Stomach (tissue), 9 donors: Measurements from ENCODE around the gene BAIAP2L1. TPM values are rescaled to one million over a fixed set of nuclear protein-coding genes. Genes with fewer than 3 reads are reported as not detected.

Source experiments
- DNase-seq, 2 donors: peaks; one replicate each; pipeline versions ENCODE4 v3.0.0 to v3.0.0-alpha.2; 2013 to 2019
- H3K27ac ChIP-seq, 5 donors: fragments of 200-600 bp in 4 of 5; sonication (generic) in 4 of 5; one replicate each; pipeline ENCODE4 v1.5.1; 2013 to 2019; ENCODE audit warnings: mild to moderate bottlenecking in 1 of 5, moderate library complexity in 1 of 5
- H3K27me3 ChIP-seq, 3 donors: fragments of 200-600 bp; sonication (generic); one replicate each; pipeline ENCODE4 v1.5.1; 2017 to 2019; ENCODE audit warnings: mixed run types in 1 of 3
- H3K36me3 ChIP-seq, 4 donors: fragments of 200-600 bp; sonication (generic); 1 replicate in 3 of 4; 2 replicates in 1 of 4; pipeline ENCODE4 v1.5.1; 2016 to 2019
- H3K4me1 ChIP-seq, 4 donors: fragments of 200-600 bp; sonication (generic); one replicate each; pipeline ENCODE4 v1.5.1; 2016 to 2019
- H3K4me3 ChIP-seq, 4 donors: fragments of 200-600 bp; sonication (generic) in 3 of 4; one replicate each; pipeline ENCODE4 v1.5.1; 2016 to 2019; ENCODE audit warnings: mild to moderate bottlenecking in 1 of 4
- H3K9me3 ChIP-seq, 4 donors: fragments of 200-600 bp; sonication (generic); one replicate each; pipeline ENCODE4 v1.5.1; 2016 to 2019
- CTCF ChIP-seq, 7 experiments: fragments of 450-650 bp in 4 of 7; fragments of 200-600 bp in 3 of 7; sonication (generic) in 3 of 7; IDR thresholded peaks; one replicate each; pipeline ENCODE4 v1.5.1; 2016 to 2019; ENCODE audit warnings: antibody characterized with exemption in 7 of 7, control low read depth in 2 of 7, mild to moderate bottlenecking in 1 of 7
- EP300 ChIP-seq: sonication (generic); formaldehyde crosslinking; IDR thresholded peaks from one replicate; pipeline ENCODE4 v1.6.1; 2017; ENCODE audit warnings: antibody characterized with exemption
- POLR2A ChIP-seq, 4 donors: fragments of 450-650 bp; IDR thresholded peaks; one replicate each; pipeline ENCODE4 v1.6.1; 2016; ENCODE audit warnings: antibody characterized with exemption in 4 of 4, control low read depth in 2 of 4, mild to moderate bottlenecking in 1 of 4, moderate library complexity in 1 of 4
- POLR2AphosphoS5 ChIP-seq, 3 donors: sonication (generic); formaldehyde crosslinking; IDR thresholded peaks; one replicate each; pipeline ENCODE4 v1.6.1; 2016; ENCODE audit warnings: antibody characterized with exemption in 3 of 3
- WGBS, 5 donors: extraction: QIAGEN DNeasy Blood & Tissue Kit in 3 of 5; methylation state at CpG; one replicate each; pipeline versions ENCODE4 v1.1.5 to v1.1.7; 2013 to 2018; 5-methylcytosine and 5-hydroxymethylcytosine counted together
- intact Hi-C: fragments of 100-400 bp; cut with DNase I; formaldehyde crosslinking; loops from one replicate; pipeline ENCODE4 v1.15.1; 2023; ENCODE audit warnings: low total_unique reads
- polyA plus RNA-seq, 3 donors: library from polyadenylated mRNA; stranded (reverse); fragments of 200-250 nt; gene quantifications; one replicate each; pipeline ENCODE4 v1.2.3, GENCODE V29; 2013
- total RNA-seq, 5 donors: library from RNA; depleted of rRNA; stranded (reverse); fragments of >200 nt; gene quantifications; one replicate each; pipeline versions ENCODE4 v1.1.0 to v1.2.3, GENCODE V29; 2014 to 2016
- donor health status: healthy with polysubstance abuse.
- donor health status: Bipolar disorder and iron deficiency.
- donor health status: healthy.

BAIAP2L1 gene
- total and polyA plus RNA-seq, 8 donors: 20.6 to 78.2 (median 50.0) TPM

GRCh38 chr7:98295467-98296192 is 105.3 kb downstream of the BAIAP2L1 start:
- DNase-seq: no peak
- TF ChIP-seq EP300: no peak
- peaks cover 29 to 83% (median 70%) of the 10 kb centered on the region in 4 donors for H3K36me3 ChIP-seq
- no peaks in the 10 kb centered on the region for H3K27me3 ChIP-seq
- intact Hi-C loops: no loop called here
- peak overlapping the region in 3 of 5 donors; percentile 5 to 64 (median 51) for H3K27ac ChIP-seq
- 54 to 65% (median 59%) methylated on average over 19 of the region's 19 CpGs for WGBS, 5 donors
- H3K4me3 ChIP-seq: no peak overlapping the region
- H3K4me1 ChIP-seq: peaks cover 19 to 61% (median 44%) of the 10 kb centered on the region in 4 donors
- no peaks in the 10 kb centered on the region for H3K9me3 ChIP-seq

- Histone ChIP-seq H3K9me3 (no peaks in the 10 kb centered on the region), H3K4me3 (no peak overlapping the region), H3K36me3 (peaks cover 29 to 79% (median 64%) of the 10 kb centered on the region in 4 donors), H3K4me1 (peaks cover 19 to 65% (median 48%) of the 10 kb centered on the region in 4 donors), H3K27me3 (no peaks in the 10 kb centered on the region), H3K27ac (peak overlapping the region; percentile 19 to 64 (median 32))
- TF ChIP-seq POLR2A (IDR thresholded peaks at IDR 0.05) (no peak), POLR2AphosphoS5 (IDR thresholded peaks at IDR 0.05) (peak in 2 of 3 donors; percentile 6 to 20), EP300 (no peak), CTCF (IDR thresholded peaks at IDR 0.05) (peak in 5 of 7 experiments; percentile 45 to 81 (median 59))
- DNase-seq: peak; percentile 78 to 85
- WGBS, 5 donors: 26 to 54% (median 35%) methylated on average over 10 to 14 of the region's 14 CpGs
- intact Hi-C loops: no loop called here
These were observed 106.0 kb downstream of the BAIAP2L1 start for GRCh38 chr7:98294798-98295382.

- Histone ChIP-seq H3K27ac (peak overlapping the region; percentile 19 to 64 (median 32)), H3K9me3 (no peaks in the 10 kb centered on the region), H3K27me3 (no peaks in the 10 kb centered on the region), H3K4me1 (peaks cover 22 to 71% (median 53%) of the 10 kb centered on the region in 4 donors), H3K36me3 (peaks cover 29 to 83% (median 65%) of the 10 kb centered on the region in 4 donors), H3K4me3 (no peak overlapping the region)
- DNase-seq: no peak
- TF ChIP-seq EP300: no peak
- TF ChIP-seq POLR2AphosphoS5 (IDR thresholded peaks at IDR 0.05): no peak
- no peak for TF ChIP-seq POLR2A (IDR thresholded peaks at IDR 0.05)
- TF ChIP-seq CTCF (IDR thresholded peaks at IDR 0.05): no peak
- intact Hi-C loops: no loop called here
- 69 to 82% (median 77%) methylated on average over 15 of the region's 15 CpGs for WGBS, 5 donors
These were observed 106.6 kb downstream of the BAIAP2L1 start for GRCh38 chr7:98294326-98294725.

GRCh38 chr7:98293746-98294145 is 107.1 kb downstream of the BAIAP2L1 start:
- H3K4me1 ChIP-seq: peaks cover 28 to 77% (median 59%) of the 10 kb centered on the region in 4 donors
- H3K27me3 ChIP-seq: no peaks in the 10 kb centered on the region
- TF ChIP-seq EP300 (no peak), CTCF (IDR thresholded peaks at IDR 0.05) (no peak), POLR2A (IDR thresholded peaks at IDR 0.05) (no peak), POLR2AphosphoS5 (IDR thresholded peaks at IDR 0.05) (no peak)
- WGBS, 5 donors: 75 to 88% (median 78%) methylated on average over 13 of the region's 13 CpGs
- H3K9me3 ChIP-seq: no peaks in the 10 kb centered on the region
- H3K36me3 ChIP-seq: peaks cover 29 to 84% (median 67%) of the 10 kb centered on the region in 4 donors
- peak overlapping the region in 2 of 5 donors; percentile 14 to 64 for H3K27ac ChIP-seq
- intact Hi-C loops: no loop called here
- H3K4me3 ChIP-seq: no peak overlapping the region
- DNase-seq: no peak
